GM21390 (cell line): Measurements from ENCODE around the gene MICAL3.

Experiments
- ATAC-seq: cut with Tn5 transposase; IDR thresholded peaks from one replicate; pipeline ENCODE4 v1.9.1; 2021; ENCODE audit not compliant: unreplicated experiment

Gene MICAL3

DNA sequence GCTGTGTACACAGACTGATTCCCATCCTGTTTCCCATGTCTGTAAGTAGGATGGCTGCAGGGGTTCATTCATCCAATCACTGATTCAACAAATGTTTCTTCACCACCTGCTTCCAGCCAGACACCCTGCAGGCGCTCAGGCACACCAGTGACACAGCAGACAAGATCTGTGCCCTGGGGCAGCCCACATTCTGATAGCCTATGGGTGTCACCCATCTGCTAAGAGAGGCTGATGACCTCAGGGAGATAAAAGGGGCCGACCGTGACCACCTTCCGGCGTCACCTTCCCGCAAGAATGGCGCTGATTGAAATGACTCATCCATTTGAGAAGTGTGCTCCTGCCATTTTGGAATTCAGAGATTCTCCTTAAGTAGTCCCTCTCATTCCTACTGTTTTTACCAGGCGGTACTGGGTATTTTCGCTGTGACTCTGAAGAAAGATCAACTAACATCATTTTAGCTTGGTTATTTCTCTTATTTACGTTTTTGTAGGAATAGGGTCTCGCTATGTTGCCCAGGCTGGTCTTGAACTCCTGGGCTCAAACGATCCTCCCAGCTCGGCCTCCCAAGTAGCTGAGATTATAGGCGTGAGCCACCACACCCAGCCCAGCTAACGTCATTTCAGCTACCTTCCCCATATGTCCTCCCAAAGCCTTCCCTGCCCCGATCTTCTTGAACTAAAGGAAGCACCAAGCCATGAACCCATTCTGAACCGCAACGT lies 176.8 kb downstream of the MICAL3 start:
- ATAC-seq, result no peak

DNA sequence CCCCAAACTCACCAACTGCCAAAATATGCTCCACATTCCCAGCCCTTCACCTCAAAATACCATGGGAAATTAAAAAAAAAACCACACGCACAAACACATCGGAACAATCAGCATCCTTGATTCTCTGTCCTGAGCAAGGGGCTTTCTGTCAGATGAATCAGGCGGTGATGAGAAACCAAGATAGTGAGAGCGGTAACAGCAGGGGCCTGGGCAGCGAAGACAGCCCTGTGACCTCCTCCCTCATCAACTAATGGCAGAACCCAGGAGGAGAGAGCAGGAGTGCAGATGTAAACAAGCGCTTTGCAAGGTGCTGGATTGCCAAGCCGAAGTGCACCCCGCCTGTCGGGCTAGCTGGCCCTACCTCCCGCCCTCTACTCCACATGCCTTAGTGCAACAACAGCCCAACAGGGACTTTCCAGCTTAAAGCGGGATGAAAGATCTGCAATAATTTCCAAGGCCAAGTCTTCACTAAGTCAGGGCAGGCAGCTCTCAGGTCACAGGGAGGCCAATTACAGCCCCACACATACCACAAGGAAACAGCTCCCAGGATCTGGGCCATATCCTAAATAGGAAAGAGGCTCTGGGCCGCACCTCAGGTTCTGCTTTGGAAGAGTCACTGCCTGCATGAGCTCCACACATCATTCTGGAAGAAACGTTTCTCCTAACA lies 177.9 kb downstream of the MICAL3 start:
- ATAC-seq, result no peak

DNA sequence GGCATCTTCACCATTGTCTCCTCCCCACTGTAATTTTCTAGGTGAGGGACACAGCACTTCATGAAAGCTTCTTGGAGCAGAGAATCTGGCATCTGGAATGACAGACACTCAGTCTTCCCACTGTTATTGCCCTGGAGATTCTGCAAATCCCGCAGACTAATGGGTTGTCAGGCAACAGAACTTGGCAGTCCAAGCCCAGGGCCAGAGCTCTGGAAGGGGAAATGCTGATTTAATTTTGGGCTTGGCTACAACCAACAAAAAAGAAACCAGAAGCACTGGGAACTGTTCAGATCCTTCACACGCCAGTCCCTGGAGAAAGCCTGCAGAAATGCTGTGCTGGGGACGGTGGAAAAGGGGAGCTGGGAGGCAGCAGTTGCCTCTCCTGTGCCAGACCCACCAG lies 178.6 kb downstream of the MICAL3 start:
- no peak for ATAC-seq

DNA sequence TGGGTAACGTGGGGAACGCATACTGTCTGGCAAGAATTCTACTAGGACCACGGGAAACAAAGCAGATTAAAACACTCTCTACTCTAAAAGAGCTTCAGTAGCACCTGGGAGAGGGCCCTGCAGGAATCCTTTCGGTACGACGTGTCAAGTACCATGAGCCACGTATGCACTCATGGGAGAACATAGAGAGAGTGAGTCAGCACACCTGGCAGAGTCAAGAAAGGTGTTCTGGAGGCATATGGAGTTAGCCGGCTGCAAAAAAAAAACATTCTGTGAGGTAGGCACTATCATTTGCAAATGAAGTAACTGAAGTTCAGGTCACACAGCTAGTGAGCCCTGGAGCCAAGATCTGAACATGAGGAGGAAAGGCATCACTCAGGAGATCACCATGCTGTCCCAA lies 179.0 kb downstream of the MICAL3 start:
- ATAC-seq, result no peak

DNA sequence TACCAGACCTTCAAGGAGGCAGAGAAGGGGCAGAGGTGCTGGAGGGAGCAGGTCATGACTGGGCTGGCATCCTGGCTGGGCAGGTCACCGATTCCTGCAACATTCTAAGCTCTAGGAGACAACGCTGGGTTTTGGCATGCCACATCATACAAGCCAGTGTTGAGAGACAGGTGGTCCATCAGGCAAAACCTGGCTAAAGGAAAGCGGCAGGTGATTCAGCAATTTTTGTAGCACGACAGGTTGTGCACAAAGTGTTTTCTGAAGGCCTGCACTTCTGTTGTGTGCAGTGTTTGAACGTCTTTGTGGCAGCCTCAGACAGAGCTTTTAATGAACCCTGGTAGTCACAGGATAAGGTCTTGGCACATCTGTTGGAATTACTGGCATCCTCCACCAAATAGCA lies 180.2 kb downstream of the MICAL3 start:
- ATAC-seq, result no peak

DNA sequence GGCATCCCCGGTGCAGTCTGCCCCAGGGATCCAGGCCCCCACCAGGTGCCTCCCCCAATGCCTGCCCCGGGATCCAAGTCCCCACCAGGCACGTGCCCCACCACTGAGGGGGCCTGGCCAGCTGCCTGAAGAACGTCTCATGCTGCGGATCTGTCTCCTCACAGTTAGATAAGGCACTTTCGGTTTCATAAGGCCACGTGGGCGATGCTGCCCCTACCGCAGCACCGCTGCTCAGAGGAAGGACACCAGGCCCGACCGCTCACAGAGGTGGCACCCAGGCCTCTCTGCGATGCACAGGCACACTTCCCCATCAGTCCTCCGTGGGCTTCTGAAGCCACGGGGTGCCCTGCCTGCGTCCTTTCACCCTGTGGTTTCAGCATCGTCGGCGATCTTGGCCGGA lies 182.0 kb downstream of the MICAL3 start:
- ATAC-seq, result no peak

DNA sequence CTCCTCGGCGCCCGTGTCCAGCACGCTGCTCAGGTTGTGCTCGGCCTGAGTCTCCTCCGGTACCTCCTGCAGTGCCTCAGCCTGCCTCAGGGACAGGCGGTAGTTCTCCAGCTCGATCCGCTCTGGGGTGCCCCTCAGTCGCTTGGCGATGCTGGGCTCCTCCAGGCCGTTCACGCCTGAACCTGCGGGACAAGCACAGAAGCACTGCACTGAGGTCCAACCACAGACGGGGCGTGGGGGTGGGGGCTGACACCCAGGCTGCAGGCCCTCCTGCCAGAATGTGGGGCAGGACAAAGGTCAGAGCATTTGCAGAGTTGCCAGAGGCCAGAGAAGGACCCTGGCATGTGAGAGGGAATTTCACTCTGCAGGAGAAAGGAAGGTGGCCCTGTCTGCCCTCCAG lies 182.5 kb downstream of the MICAL3 start:
- ATAC-seq, result no peak

DNA sequence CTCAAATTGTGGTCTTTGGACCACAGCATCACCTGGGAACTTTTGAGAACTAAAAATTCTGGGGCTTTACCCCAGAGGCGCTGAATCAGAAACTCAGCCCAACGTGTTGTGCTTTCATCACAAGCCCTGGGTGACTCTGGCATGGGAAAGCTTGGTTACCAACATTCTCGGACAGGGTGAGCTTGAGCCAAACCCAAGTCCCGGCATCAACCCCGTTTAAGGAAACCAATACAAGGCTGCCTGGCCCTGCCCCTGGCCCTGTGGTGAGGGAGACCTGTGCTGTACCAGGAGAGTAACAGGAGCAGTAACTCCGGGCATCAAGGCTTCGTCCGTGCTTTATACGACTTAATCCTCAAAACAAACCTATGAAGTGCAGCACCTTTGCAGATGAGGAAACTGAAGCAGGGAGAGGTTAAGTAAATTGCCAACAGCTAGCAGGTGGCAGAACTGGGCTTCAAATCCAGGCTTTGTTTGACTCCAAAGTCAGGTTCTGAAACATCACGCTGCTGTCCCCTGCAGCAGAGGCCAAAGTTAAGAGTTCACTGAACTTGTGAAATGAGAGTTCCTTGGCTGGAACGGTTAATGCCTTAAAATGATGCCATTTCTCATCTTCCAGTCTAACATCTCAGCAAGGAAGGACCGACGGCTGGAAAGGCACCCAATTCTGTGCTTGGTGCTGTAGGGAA lies 186.0 kb downstream of the MICAL3 start:
- ATAC-seq, result no peak

DNA sequence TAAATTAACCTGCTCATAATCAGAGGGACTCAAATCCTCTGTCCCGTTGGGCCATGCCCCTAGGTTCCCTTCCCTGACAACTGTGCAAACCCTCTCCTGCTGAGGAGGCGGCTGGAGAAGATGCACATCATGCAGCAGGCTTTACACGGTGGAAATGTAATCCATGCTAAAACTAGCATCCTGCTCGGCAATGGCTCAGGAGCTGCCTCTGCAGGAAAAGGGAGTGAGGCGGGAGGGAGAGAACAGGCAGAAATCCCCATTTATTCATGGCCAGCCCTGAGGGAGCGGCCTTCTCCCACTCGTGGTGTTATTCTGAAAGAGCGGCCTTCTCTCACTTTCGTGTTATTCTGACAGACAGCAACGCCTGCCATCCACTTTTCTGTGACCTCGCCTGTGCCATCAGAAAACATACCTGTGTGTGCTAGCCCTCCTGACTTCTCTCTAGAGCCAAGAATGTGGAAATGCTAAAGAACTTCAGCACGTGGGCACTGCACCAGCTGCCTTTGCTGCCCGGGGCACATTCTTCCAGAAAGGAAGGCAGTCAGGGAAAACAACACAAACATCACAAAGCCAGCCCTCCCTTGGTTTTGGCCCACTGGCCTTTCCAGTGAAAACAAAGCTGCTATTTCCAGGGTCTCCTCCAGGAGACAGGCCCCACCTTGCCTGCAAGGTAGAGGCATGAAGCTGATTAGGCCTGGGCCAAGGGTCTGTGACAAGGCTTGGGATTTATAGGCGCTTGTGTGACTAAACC lies 187.2 kb downstream of the MICAL3 start:
- no peak for ATAC-seq

DNA sequence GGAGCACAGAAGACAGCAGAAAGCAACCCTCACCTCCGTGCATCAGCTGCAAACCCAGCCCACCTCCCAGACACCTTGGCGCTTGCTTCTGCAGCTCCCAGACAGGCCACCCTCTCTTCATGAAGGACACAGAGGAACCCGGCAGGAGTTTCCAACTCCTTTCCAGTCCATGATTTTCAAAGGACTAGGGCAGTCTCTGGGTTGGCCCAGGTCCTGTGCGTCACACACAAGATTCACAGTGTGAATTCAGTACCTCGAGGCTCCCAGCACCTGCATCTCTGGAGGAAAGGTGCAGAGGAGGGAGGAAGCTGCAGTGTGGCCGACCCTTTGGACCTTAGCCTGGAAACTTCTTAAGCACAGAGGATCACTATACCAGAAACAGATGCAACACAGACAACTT lies 189.1 kb downstream of the MICAL3 start:
- ATAC-seq, result no peak

DNA sequence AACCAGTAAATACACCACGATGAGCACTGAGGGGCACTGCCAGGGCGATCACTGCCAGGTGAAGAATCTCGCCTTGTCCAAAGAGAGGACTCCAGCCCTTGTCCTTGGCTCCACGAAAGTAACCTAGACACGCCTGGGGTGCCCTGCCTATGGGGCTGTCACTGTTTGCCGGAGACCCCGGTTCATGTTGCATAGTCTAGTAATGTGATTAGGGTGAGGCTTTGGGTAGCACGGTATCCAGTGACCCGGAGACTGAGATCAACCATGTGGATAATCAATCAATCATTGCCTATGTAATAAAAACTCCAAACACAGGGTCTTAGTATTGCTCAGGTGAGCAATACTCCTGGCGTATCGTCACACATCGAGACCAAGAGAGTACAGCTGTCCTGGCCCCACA lies 190.9 kb downstream of the MICAL3 start:
- ATAC-seq, result no peak

DNA sequence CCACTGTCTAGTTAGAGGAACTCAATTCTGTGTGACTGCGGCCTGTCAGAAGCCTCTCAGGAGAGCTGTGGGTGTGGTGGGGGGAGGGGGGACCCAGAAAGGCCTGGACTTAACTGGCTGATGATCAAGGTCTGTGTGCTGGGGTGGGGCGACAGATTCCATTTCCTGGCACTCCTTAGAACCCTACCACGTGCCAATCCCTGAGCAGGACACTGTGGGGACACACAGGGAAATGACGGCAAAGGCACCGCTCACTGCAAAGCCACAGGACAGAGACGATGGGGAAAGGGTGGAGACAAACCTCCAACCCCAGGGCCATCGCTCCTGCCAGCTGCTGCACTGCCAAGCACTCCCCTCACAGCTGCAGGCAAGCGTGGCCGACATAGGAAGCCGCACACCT lies 191.7 kb downstream of the MICAL3 start:
- no peak for ATAC-seq

DNA sequence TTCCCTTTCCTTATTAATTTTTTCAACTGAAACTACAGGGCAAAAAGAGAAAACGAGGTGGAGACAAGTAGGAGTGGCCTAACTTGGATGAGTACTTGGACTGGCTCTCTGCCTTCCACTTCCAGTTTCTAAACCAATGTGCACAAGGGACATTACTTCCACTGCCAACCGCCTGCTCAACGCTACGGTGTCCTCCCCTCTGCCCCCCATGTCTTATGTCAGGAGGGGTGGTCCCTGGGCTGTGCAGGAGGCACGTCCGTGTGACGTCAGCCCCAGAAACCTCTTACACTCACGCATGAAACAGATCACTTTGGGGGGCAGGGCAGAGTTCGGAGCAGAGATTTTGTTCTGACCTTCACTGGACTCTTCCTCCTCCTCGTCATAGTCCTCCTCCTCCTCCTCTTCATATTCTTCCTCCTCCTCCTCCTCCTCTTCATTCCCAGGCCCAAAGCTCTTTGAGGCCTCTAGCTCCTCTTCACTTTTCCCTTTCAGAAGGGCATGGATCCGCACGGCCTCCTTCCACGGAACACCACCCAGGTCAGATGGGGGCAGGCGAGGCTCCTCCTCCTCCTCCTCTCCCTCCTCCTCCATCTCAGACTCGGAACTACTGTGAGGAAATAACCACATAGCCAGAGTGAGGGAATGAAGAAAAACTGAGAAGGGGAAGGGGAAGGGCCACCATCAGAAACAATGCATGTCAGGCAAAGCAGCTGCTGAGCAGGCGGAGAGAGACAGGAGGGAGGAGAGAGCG lies 192.7 kb downstream of the MICAL3 start:
- no peak for ATAC-seq

DNA sequence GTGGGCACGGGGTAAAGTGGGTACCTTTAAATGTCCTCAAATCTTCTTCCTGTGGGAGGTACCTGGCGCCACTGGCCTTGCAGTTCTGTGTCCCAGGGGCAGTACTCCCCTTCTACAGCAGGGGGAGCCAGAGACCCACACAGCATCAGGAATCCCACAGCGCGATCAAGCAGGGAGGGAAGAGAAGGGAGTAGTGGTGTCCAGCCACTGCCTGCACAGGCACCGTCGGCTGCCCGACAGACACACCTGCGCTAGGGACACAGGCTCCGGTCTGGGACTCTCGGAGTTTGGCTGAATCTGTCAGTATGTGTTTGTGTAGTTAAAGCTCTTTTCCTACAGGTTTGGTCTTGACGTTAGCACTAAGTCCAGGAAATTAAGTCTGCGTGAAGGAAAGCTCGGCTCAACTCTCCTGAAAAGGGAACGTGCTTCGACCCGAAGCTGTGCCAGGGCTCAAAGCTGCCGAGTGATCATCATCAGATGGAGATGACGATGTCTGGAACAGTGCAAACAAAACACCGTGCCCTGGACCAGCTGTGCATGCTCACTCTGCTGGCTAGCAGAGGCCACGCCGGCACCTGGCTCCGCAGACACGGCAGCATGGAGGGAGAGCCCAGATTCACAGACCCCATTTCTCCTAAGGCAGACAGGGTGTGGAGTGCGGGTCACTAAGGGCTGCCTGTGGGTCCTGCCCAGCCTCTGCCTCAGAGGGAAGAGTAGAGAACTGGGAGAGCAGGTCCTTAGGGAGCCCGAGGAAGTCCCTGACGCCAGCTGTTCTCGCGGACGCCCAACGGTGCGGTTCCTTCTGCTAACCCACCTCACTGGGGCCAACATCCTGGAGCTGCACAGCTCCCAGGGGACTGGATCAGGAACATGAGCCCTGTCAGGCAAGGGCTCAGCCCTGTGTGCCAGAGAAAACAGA lies 194.1 kb downstream of the MICAL3 start:
- no peak for ATAC-seq

DNA sequence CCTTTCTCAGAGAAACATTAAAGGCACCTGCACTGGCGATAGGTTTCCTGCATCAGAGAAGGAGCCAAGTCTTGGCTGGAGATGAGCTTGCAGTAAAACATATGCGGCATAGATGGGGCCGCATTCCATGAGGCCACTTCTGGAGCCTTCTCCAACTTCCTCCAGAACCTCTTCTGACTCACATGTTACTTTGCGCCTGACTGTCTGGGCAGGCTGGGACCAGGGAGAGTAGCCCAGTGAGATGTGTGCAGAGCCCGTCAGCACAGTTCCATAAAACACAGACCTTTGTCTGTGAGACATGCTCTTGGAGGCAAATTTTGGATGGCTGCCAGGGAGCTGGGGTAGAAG lies 194.7 kb downstream of the MICAL3 start:
- no peak for ATAC-seq

DNA sequence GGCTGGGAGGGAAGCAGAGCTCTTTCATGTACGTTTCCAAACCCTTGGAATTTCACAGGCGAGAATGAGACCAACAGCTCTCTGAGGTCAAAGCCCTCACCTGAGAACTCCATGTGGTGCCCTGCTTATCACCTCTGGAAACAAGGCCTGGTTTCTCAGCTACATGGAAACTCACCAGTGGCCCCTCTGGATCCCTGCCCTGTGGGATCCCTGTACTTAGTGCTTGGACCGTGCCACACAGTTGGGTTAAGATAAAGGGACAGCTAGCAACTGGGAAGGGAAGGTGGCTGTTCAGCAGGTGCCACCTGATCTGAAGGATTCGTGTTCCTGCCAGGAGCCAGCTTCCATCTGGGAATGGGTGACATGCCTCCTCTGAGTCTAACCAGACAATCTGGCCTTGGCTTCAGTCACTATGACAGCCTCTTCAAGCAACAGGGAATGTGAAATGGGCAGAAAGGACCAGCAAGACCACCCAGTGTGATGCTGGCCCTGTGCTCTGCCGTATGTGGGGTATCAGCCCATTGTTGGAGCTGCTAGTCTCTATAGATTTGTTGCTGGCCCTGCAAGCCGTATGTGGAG lies 195.8 kb downstream of the MICAL3 start:
- ATAC-seq, result no peak

DNA sequence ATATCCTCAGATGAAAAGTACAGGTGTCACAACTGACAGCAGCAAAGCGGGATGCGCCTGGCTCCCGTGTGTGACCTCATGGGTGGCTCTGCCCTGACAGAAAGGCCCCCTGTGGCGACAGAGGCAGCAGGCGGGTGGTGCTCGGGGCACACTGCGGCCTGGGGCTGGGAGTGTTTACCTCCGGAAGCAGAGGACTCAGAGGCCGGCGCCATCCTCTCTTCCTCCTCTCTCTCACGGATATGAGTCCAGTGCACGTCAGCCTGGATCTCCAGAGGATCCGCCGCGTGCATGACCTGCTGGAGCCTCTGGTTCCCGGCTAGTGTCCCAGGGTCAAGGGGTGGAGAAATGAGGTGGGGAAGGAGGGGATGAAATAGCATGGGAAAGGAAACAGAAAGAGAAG lies 196.9 kb downstream of the MICAL3 start:
- no peak for ATAC-seq

DNA sequence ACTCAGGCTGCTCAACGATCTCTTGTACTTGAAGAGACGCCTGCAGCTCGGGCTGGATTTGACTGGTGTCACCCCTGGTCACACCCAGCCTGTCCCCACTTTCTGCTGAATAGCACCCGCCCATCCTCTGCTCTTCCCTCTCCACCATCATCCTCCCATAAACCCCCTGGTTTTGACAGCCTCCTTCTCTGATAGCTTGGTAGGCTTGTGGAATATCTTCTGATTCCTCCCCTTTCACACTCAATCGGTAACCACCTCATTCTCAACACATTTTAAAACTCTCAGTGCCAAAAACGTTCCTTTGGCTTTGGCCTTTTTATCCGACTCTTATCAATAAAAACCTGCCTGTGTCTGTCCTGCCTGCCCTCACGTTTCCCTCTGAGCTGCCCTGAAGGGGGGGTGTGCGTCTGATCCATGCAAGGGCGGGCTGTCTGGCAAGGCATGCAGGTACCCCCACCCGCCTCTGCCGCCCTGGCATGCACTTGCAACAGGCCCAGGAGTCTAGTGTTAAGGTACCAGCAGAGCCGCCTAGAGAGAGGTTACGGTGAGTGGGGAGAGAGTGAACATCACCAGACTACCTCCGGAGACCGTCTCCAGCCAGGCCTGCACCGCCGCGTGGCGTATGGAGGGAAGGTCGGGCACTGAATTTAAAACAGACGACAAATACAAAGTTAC lies 198.3 kb downstream of the MICAL3 start:
- ATAC-seq, result no peak

DNA sequence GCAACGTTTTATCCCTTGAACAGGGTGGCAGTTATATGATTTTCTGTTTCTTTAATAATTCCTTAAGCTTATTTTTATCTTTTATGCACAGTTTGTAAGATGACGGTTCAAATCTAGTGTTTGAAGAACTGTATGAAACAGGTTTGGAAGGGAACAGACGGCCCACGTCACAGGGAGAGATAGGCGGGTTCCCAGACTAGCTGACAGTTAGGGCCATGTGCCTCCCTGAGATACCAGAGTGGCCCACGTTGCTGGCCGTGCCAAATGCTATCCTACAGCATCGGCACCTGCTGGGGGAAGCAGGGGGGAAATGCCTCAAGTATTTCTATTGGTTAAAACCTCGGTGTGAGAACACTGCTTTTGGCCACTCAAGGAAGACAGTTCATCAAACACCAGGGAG lies 199.9 kb downstream of the MICAL3 start:
- ATAC-seq, result no peak
